PFSK-1 (cell line): ENCODE measurements around the gene MAPK12.

Experiments used
- FOXP2 ChIP-seq: optimal IDR thresholded peaks from 2 replicates; pipeline ENCODE3; 2011; ENCODE audit warnings: borderline replicate concordance, control low read depth, inconsistent platforms; ENCODE audit not compliant: insufficient read depth; ENCODE audit errors: extremely low read length, extremely low read depth
- POLR2AphosphoS5 ChIP-seq: IDR thresholded peaks from 2 replicates; pipeline ENCODE4 v1.6.1; 2012; ENCODE audit warnings: low read depth, mild to moderate bottlenecking, control low read depth, low read length, moderate library complexity
- SIN3A ChIP-seq: IDR thresholded peaks from 2 replicates; pipeline ENCODE4 v1.6.1; 2012; ENCODE audit warnings: mild to moderate bottlenecking, low read length, moderate library complexity, borderline replicate concordance; ENCODE audit not compliant: insufficient read depth
- TAF1 ChIP-seq: IDR thresholded peaks from 2 replicates; pipeline ENCODE4 v1.6.1; 2012; ENCODE audit warnings: low read length, control low read depth, borderline replicate concordance; ENCODE audit not compliant: insufficient read depth
- TF ChIP-seq, protein P1 (sequence below), 2 experiments: IDR thresholded peaks; 2 replicates each; pipeline versions ENCODE4 v1.6.1 to v1.8.0; 2011 to 2012; ENCODE audit warnings: low read depth in 2 of 2, low read length in 2 of 2, control low read depth in 1 of 2, inconsistent platforms in 1 of 2, mild to moderate bottlenecking in 1 of 2, moderate library complexity in 1 of 2; ENCODE audit not compliant: insufficient read depth in 1 of 2

MAPK12 gene

GRCh38 chr22:50253046-50253915 is 8.2 kb downstream of the MAPK12 start:
- TF ChIP-seq, protein P1, sequence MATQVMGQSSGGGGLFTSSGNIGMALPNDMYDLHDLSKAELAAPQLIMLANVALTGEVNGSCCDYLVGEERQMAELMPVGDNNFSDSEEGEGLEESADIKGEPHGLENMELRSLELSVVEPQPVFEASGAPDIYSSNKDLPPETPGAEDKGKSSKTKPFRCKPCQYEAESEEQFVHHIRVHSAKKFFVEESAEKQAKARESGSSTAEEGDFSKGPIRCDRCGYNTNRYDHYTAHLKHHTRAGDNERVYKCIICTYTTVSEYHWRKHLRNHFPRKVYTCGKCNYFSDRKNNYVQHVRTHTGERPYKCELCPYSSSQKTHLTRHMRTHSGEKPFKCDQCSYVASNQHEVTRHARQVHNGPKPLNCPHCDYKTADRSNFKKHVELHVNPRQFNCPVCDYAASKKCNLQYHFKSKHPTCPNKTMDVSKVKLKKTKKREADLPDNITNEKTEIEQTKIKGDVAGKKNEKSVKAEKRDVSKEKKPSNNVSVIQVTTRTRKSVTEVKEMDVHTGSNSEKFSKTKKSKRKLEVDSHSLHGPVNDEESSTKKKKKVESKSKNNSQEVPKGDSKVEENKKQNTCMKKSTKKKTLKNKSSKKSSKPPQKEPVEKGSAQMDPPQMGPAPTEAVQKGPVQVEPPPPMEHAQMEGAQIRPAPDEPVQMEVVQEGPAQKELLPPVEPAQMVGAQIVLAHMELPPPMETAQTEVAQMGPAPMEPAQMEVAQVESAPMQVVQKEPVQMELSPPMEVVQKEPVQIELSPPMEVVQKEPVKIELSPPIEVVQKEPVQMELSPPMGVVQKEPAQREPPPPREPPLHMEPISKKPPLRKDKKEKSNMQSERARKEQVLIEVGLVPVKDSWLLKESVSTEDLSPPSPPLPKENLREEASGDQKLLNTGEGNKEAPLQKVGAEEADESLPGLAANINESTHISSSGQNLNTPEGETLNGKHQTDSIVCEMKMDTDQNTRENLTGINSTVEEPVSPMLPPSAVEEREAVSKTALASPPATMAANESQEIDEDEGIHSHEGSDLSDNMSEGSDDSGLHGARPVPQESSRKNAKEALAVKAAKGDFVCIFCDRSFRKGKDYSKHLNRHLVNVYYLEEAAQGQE (IDR thresholded peaks at IDR 0.05; ENCODE audit: insufficient read depth in 1 of 2, low read depth in 2 of 2, low read length in 2 of 2) = no peak
- TF ChIP-seq SIN3A (no peak), TAF1 (no peak), FOXP2 (no peak), POLR2AphosphoS5 (no peak)

GRCh38 chr22:50252082-50253045 is 9.1 kb downstream of the MAPK12 start:
- TF ChIP-seq FOXP2 = no peak
- TF ChIP-seq, protein P1 (IDR thresholded peaks at IDR 0.05; ENCODE audit: insufficient read depth in 1 of 2, low read depth in 2 of 2, low read length in 2 of 2) = no peak
- no peak for TF ChIP-seq POLR2AphosphoS5
- TF ChIP-seq TAF1 = no peak
- TF ChIP-seq SIN3A = no peak

GRCh38 chr22:50251477-50252081 is 9.9 kb downstream of the MAPK12 start:
- TF ChIP-seq FOXP2 (no peak), TAF1 (no peak), POLR2AphosphoS5 (no peak; the same call in 1 of the 2 replicates), SIN3A (no peak)
- TF ChIP-seq, protein P1 (IDR thresholded peaks at IDR 0.05; ENCODE audit: insufficient read depth in 1 of 2, low read depth in 2 of 2, low read length in 2 of 2) = no peak

DNA sequence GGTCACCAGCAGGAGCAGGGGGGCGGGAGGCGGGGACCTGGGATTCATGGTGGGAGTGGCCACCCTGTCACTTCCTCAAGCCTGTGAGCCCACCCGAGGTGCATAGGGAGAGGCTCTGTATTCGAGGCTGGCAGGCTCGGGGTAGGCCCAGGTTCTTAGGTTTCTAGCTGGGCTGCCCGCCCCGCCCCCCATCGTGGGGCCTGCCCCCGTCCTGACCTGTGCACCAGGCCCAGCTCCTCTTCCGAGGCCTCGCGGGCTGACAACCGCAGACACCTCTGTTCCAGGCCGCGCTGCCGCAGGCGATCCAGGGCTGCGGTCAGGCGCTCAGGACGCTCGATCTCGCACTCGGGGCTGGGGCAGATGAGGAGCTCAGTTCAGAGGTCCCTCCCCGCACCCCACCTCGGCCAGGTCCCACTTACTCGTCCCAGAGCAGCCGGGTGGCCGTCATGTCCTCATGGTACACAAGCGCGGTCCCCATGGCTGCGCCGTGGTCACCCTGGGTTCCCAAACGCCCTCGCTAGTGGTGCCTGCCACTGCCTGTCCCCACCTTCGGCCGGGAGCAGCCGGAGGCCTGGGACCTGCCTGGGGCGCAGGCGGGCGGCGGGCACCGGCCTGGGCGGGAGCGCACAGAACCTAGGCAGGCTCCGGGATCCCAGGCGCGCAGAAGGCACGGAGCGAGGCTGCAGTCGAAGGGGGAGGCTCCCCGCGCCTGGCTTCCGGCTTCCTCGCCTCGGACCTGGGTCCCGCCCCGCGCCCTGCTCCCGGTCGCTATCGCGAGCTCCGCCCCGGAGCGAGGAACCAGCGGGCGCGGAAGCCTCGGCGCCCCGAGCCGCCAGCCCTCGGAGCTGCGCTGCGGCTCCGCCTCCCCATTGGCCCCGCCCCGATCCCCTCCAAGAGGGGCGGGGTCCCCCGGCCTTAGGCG is 10.7 kb downstream of the MAPK12 start, which contains the start of gene HDAC10:
HDAC10 (minus strand) TSS at position 711 of the 922 bp plus-strand sequence; CDS start at position 478, 233 bp downstream.
- TF ChIP-seq TAF1 (no peak), POLR2AphosphoS5 (no peak; the same call in 1 of the 2 replicates), SIN3A (no peak), FOXP2 (no peak)
- TF ChIP-seq, protein P1 (IDR thresholded peaks at IDR 0.05; ENCODE audit: insufficient read depth in 1 of 2, low read depth in 2 of 2, low read length in 2 of 2) = no peak
